HepG2 (cell line): ENCODE results near the gene ISCU. TPM values are rescaled to one million over a fixed set of nuclear protein-coding genes. Genes with fewer than 3 reads are reported as not detected.

Experiments used
- CEBPB ChIP-seq: IDR thresholded peaks from 2 replicates; pipeline ENCODE4 v1.6.1; 2011; ENCODE audit warnings: low read depth, low read length, improper control_type of control experiment, borderline replicate concordance
- CEBPG ChIP-seq: IDR thresholded peaks from 2 replicates; pipeline ENCODE4 v1.6.1; 2016
- NCOR1 ChIP-seq: fragments of 200-600 bp; sonication (generic); IDR thresholded peaks from 2 replicates; pipeline ENCODE4 v1.7.0; 2017; ENCODE audit warnings: antibody characterized with exemption, low read length, borderline replicate concordance
- NRL ChIP-seq: sonication (generic); formaldehyde crosslinking; IDR thresholded peaks from 2 replicates; pipeline ENCODE4 v1.5.0; 2020; ENCODE audit warnings: missing genetic modification reagents, mild to moderate bottlenecking, moderate library complexity, borderline replicate concordance
- PHF21A ChIP-seq: sonication (generic); formaldehyde crosslinking; IDR thresholded peaks from 2 replicates; pipeline ENCODE4 v1.5.0; 2020; ENCODE audit warnings: mild to moderate bottlenecking, missing genetic modification reagents
- SYNCRIP ChIP-seq: fragments of 200-400 bp; formaldehyde crosslinking; IDR thresholded peaks from 2 replicates; pipeline ENCODE4 v1.6.1; 2018; ENCODE audit warnings: mild to moderate bottlenecking, low read depth, low read length; ENCODE audit not compliant: insufficient read depth
- ZNF501 ChIP-seq: sonication (generic); formaldehyde crosslinking; IDR thresholded peaks from 2 replicates; pipeline ENCODE4 v1.5.1; 2020; ENCODE audit warnings: mild to moderate bottlenecking, moderate library complexity, missing genetic modification reagents
- polyA plus RNA-seq, 8 experiments: library from polyadenylated mRNA; depleted of rRNA in 3 of 8; stranded (reverse) in 7 of 8; unstranded in 1 of 8; fragments of >200 nt; fragmentation: Illumina TruSeq in 4 of 8; extraction: Trizol in 4 of 8; gene quantifications; 2 replicates each; pipeline versions ENCODE4 v1.2.1 to v1.2.3, GENCODE V29; 2011 to 2016; ENCODE audit warnings: low read depth in 4 of 8, missing spikeins in 1 of 8, mixed read lengths in 1 of 8; ENCODE audit not compliant: insufficient read depth in 1 of 8
- total RNA-seq, 5 experiments: library from RNA; depleted of rRNA; stranded (reverse); fragments of >200 nt; fragmentation: Illumina TruSeq; extraction: Trizol; gene quantifications; 2 replicates each; pipeline ENCODE4 v1.2.3, GENCODE V29; 2016; ENCODE audit warnings: low read depth in 1 of 5
- TF ChIP-seq, protein P1 (sequence below): sonication (generic); formaldehyde crosslinking; IDR thresholded peaks from 2 replicates; pipeline ENCODE4 v1.8.0; 2022; ENCODE audit warnings: mild to moderate bottlenecking, missing genetic modification reagents
- TF ChIP-seq, protein P2 (sequence below): sonication (generic); formaldehyde crosslinking; IDR thresholded peaks from 2 replicates; pipeline ENCODE4 v1.5.0; 2020; ENCODE audit warnings: mild to moderate bottlenecking, missing genetic modification reagents, borderline replicate concordance
- TF ChIP-seq, protein P3 (sequence below): sonication (generic); formaldehyde crosslinking; IDR thresholded peaks from 2 replicates; pipeline ENCODE4 v1.8.1; 2023; ENCODE audit warnings: mild to moderate bottlenecking, moderate library complexity, missing genetic modification reagents
- TF ChIP-seq, protein P4 (sequence below): sonication (generic); formaldehyde crosslinking; IDR thresholded peaks from 2 replicates; pipeline ENCODE4 v1.4.0; 2020; ENCODE audit warnings: missing genetic modification reagents
- TF ChIP-seq, protein P5 (sequence below): sonication (generic); formaldehyde crosslinking; IDR thresholded peaks from 2 replicates; pipeline ENCODE4 v1.4.0; 2020; ENCODE audit warnings: missing genetic modification reagents

The ISCU gene
- total and polyA plus RNA-seq, 2 of the 13 experiments (the other 11 are each of a cell fraction or from before 2014, with no cell fraction given), result 94.4 to 107 TPM

DNA sequence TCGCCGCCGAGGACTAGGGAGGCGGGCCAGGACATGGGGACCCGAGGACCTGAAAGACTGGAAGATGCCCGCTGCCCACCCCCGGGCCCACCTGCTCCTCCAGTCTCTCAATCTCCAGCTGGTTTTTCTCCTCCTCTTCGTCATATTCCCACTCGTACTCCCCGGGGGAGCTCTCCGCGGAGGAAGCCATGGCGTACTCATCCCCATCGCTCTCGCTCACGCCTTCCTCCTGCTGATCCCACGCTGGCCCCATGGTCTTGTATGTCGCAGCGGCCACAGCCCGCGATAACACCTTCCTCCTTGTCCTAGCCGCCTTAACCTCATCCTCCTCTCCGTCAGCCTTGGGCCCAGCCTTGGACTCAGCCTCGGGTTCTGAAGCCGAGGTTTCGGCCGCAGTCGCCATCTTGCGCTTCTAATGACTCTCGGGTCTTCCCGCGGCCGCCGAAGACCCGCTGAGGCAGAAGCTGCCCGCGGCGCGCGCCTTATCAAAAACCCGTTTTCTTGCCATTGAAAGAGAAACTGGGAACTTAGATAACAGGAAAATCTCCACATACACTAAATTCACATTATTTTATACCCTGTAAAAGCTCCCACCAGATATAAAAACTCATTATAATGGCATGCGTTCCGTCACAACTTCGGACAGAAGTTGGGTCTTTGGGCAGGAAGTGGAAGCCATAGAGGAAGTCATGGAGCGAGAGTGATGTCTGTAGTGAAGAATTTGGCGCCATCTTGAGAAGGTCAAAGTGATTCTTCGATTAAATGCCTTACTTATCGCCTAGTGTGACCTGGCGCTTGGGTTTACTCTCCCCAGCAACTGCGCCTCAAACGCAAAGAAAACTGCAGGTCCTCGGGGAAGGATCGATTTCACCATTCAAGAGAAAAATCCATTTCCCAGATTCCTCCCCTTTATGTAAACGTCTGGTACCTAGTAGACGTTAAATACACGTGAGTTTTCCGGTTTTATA is 1.4 kb upstream of the ISCU start, which contains the start of gene SART3 (continued):
- TF ChIP-seq, protein P1, sequence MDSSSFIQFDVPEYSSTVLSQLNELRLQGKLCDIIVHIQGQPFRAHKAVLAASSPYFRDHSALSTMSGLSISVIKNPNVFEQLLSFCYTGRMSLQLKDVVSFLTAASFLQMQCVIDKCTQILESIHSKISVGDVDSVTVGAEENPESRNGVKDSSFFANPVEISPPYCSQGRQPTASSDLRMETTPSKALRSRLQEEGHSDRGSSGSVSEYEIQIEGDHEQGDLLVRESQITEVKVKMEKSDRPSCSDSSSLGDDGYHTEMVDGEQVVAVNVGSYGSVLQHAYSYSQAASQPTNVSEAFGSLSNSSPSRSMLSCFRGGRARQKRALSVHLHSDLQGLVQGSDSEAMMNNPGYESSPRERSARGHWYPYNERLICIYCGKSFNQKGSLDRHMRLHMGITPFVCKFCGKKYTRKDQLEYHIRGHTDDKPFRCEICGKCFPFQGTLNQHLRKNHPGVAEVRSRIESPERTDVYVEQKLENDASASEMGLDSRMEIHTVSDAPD (CRISPR knock-in tag), result 0 out of 2 replicates have a peak, but pooled peaks have one; percentile 27
- TF ChIP-seq PHF21A (CRISPR knock-in tag) (no peak), NRL (CRISPR knock-in tag) (peak; percentile 37; the same call in 1 of the 2 replicates), SYNCRIP (no peak), CEBPB (no peak), ZNF501 (peak; percentile 60), NCOR1 (peak; percentile 19; the same call in 1 of the 2 replicates), CEBPG (CRISPR knock-in tag) (no peak)
- TF ChIP-seq, protein P2, sequence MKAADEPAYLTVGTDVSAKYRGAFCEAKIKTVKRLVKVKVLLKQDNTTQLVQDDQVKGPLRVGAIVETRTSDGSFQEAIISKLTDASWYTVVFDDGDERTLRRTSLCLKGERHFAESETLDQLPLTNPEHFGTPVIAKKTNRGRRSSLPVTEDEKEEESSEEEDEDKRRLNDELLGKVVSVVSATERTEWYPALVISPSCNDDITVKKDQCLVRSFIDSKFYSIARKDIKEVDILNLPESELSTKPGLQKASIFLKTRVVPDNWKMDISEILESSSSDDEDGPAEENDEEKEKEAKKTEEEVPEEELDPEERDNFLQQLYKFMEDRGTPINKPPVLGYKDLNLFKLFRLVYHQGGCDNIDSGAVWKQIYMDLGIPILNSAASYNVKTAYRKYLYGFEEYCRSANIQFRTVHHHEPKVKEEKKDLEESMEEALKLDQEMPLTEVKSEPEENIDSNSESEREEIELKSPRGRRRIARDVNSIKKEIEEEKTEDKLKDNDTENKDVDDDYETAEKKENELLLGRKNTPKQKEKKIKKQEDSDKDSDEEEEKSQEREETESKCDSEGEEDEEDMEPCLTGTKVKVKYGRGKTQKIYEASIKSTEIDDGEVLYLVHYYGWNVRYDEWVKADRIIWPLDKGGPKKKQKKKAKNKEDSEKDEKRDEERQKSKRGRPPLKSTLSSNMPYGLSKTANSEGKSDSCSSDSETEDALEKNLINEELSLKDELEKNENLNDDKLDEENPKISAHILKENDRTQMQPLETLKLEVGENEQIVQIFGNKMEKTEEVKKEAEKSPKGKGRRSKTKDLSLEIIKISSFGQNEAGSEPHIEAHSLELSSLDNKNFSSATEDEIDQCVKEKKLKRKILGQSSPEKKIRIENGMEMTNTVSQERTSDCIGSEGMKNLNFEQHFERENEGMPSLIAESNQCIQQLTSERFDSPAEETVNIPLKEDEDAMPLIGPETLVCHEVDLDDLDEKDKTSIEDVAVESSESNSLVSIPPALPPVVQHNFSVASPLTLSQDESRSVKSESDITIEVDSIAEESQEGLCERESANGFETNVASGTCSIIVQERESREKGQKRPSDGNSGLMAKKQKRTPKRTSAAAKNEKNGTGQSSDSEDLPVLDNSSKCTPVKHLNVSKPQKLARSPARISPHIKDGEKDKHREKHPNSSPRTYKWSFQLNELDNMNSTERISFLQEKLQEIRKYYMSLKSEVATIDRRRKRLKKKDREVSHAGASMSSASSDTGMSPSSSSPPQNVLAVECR (CRISPR knock-in tag), result peak; percentile 75; the same call in 1 of the 2 replicates
- TF ChIP-seq, protein P3, sequence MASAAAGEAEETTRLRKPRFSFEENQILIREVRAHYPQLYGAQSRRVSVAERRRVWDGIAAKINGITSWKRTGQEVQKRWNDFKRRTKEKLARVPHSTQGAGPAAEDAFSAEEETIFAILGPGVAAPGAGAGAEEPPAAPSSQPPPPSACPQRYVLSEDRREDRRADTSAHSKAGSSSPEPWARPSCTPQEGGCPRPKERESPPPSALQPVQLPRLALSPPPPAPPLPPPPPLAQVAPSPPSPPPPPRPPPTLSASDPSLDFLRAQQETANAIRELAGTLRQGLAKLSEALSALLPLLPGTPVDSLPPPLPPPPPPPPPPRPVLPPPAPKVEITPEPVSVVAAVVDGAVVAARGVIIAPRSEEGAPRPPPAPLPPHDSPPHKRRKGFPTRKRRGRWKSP (CRISPR knock-in tag), result no peak; the same call in 1 of the 2 replicates
- TF ChIP-seq, protein P4, sequence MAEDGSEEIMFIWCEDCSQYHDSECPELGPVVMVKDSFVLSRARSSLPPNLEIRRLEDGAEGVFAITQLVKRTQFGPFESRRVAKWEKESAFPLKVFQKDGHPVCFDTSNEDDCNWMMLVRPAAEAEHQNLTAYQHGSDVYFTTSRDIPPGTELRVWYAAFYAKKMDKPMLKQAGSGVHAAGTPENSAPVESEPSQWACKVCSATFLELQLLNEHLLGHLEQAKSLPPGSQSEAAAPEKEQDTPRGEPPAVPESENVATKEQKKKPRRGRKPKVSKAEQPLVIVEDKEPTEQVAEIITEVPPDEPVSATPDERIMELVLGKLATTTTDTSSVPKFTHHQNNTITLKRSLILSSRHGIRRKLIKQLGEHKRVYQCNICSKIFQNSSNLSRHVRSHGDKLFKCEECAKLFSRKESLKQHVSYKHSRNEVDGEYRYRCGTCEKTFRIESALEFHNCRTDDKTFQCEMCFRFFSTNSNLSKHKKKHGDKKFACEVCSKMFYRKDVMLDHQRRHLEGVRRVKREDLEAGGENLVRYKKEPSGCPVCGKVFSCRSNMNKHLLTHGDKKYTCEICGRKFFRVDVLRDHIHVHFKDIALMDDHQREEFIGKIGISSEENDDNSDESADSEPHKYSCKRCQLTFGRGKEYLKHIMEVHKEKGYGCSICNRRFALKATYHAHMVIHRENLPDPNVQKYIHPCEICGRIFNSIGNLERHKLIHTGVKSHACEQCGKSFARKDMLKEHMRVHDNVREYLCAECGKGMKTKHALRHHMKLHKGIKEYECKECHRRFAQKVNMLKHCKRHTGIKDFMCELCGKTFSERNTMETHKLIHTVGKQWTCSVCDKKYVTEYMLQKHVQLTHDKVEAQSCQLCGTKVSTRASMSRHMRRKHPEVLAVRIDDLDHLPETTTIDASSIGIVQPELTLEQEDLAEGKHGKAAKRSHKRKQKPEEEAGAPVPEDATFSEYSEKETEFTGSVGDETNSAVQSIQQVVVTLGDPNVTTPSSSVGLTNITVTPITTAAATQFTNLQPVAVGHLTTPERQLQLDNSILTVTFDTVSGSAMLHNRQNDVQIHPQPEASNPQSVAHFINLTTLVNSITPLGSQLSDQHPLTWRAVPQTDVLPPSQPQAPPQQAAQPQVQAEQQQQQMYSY (CRISPR knock-in tag), result no peak
- TF ChIP-seq, protein P5, sequence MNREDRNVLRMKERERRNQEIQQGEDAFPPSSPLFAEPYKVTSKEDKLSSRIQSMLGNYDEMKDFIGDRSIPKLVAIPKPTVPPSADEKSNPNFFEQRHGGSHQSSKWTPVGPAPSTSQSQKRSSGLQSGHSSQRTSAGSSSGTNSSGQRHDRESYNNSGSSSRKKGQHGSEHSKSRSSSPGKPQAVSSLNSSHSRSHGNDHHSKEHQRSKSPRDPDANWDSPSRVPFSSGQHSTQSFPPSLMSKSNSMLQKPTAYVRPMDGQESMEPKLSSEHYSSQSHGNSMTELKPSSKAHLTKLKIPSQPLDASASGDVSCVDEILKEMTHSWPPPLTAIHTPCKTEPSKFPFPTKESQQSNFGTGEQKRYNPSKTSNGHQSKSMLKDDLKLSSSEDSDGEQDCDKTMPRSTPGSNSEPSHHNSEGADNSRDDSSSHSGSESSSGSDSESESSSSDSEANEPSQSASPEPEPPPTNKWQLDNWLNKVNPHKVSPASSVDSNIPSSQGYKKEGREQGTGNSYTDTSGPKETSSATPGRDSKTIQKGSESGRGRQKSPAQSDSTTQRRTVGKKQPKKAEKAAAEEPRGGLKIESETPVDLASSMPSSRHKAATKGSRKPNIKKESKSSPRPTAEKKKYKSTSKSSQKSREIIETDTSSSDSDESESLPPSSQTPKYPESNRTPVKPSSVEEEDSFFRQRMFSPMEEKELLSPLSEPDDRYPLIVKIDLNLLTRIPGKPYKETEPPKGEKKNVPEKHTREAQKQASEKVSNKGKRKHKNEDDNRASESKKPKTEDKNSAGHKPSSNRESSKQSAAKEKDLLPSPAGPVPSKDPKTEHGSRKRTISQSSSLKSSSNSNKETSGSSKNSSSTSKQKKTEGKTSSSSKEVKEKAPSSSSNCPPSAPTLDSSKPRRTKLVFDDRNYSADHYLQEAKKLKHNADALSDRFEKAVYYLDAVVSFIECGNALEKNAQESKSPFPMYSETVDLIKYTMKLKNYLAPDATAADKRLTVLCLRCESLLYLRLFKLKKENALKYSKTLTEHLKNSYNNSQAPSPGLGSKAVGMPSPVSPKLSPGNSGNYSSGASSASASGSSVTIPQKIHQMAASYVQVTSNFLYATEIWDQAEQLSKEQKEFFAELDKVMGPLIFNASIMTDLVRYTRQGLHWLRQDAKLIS, result no peak
